ENCODE data around the gene PTTG1IP.

The PTTG1IP gene

DNA sequence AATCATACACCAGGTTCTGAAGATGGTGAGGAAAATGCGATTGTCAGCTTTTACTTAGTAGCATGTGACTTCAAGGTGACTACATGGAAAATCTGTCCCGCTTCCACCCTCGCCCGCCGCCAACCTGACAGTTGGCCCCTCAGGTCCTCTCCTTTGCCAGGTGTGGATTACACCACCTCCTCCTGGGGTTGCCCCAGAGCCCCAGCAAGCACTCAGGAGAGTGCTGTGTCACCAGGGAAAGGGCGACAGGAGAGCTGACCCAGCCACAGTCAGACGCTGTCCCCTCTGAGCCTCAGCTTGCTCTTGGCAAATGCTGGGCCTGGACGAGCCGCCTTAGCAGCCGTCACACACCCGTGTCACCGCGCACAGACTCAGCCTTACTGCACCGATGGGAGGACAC lies 17.9 kb downstream of the PTTG1IP start:
- Histone ChIP-seq H3K79me2 (ENCODE audit: control insufficient read depth, insufficient read depth, low read length, unreplicated experiment) (peaks cover 24% of the 10 kb centered on the region), H3K4me1 (ENCODE audit: control insufficient read depth, insufficient read depth, low read length, unreplicated experiment) (no peaks in the 10 kb centered on the region), H3K27me3 (ENCODE audit: insufficient read depth, low read length) (no peaks in the 10 kb centered on the region), H2AFZ (ENCODE audit: low read length, unreplicated experiment) (no peak overlapping the region), H3K4me3 (ENCODE audit: low read depth, low read length) (no peak overlapping the region), H3K27ac (ENCODE audit: low read depth, low read length) (no peak overlapping the region), H3K36me3 (ENCODE audit: insufficient read depth, low read length) (peaks cover 21% of the 10 kb centered on the region)

DNA sequence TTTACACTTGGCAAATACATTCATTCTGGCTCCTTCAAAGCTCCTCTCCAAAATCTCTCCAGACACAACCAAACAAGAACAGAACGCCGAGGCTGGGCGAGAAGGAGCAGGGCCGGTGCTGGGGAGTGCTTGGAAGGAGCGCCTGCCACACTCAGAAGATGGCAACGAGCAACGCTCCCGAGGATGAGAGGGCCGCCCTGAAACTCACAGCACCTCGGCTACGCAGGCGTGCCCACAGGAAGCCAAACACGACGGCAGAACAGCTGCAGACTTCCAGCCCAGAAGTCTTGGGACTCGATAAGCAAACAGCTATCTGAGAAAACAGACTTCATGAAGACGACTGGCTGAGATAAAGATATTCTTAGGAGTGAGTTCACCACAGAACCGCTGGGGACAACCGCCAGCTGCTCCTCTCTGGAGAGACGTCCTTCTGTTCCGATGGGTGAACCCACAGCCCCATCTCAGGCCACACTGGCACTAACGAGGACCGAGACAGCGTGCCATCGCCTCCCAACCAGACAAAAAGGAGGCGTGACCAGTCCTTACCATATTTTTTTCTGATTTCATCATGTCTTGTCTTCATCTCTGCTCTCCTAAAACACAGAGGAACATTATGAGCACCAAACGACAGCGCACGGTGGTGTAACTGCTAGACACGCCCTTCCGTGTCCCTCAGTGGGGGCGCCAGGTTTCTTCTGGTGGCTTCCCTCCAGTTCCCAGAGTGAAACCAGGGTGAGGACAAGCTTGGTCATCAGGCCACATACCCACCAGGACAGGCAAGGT lies 18.6 kb downstream of the PTTG1IP start:
- Histone ChIP-seq H3K79me2 (ENCODE audit: control insufficient read depth, insufficient read depth, low read length, unreplicated experiment) (peaks cover 24% of the 10 kb centered on the region), H3K36me3 (ENCODE audit: insufficient read depth, low read length) (peaks cover 25% of the 10 kb centered on the region)

DNA sequence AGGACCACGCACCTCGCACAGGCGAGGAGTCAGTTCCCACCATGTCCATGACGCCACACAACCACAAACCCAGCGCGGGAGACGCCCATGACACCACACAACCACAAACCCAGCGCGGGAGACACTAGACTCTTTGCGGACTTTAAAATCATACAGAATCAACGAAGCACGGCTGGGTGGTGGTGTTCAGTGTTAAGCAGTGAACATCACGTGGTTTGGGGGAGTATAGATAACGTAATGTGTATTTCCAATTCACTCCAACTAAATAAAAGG lies 19.2 kb downstream of the PTTG1IP start:
- H3K27me3 ChIP-seq (ENCODE audit: insufficient read depth, low read length), result no peaks in the 10 kb centered on the region
- no peak overlapping the region for H2AFZ ChIP-seq (ENCODE audit: low read length, unreplicated experiment)
- no peaks in the 10 kb centered on the region for H3K4me1 ChIP-seq (ENCODE audit: control insufficient read depth, insufficient read depth, low read length, unreplicated experiment)
- H3K79me2 ChIP-seq (ENCODE audit: control insufficient read depth, insufficient read depth, low read length, unreplicated experiment), result peaks cover 20% of the 10 kb centered on the region
- H3K27ac ChIP-seq (ENCODE audit: low read depth, low read length), result no peak overlapping the region
- H3K36me3 ChIP-seq (ENCODE audit: insufficient read depth, low read length), result peaks cover 24% of the 10 kb centered on the region
- H3K4me3 ChIP-seq (ENCODE audit: low read depth, low read length), result no peak overlapping the region

More for the DNA sequence above, 18.6 kb downstream of the PTTG1IP start:
- Histone ChIP-seq H3K27me3 (ENCODE audit: insufficient read depth, low read length) (no peaks in the 10 kb centered on the region), H3K27ac (ENCODE audit: low read depth, low read length) (no peak overlapping the region), H2AFZ (ENCODE audit: low read length, unreplicated experiment) (no peak overlapping the region), H3K4me3 (ENCODE audit: low read depth, low read length) (no peak overlapping the region), H3K4me1 (ENCODE audit: control insufficient read depth, insufficient read depth, low read length, unreplicated experiment) (no peaks in the 10 kb centered on the region)

DNA sequence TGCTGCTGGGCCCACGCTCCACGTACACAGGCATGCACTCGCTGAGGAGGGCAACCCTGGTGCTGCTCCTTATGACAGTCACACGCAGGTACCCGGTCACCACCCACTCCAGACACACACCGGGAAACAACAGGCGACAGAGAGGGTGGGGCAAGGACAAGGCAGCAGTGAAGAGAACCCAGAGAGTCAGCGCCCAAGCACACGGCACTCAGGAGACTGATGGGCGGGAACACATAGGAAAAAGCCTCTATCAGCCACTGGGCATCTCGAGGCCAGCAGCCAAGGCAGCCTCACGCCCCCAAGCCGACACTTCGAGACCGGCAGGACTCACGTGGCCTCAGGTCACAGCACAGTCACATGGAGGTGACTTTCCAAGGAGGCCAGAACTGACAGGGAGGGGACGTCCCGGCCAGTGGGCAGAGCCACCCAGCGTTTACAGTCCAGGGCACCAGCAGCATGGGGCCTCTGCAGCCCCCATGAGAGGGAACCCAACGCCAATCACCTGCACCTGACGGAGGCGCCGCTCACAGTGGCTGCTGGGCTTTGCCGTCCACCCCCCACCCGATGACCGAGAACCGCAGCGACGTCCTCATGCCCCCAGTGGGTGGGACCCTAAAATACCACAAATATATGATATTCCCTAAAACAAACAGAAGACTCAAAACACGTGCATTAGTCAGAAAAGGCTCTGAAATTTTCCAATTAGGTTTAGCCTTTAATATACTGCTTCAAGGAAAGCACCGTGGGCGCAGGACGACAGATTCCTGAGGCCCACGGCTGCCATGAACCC lies 19.7 kb downstream of the PTTG1IP start:
- Histone ChIP-seq H3K27me3 (ENCODE audit: insufficient read depth, low read length) (no peaks in the 10 kb centered on the region), H3K27ac (ENCODE audit: low read depth, low read length) (no peak overlapping the region), H2AFZ (ENCODE audit: low read length, unreplicated experiment) (no peak overlapping the region), H3K4me1 (ENCODE audit: control insufficient read depth, insufficient read depth, low read length, unreplicated experiment) (no peaks in the 10 kb centered on the region), H3K36me3 (ENCODE audit: insufficient read depth, low read length) (peaks cover 19% of the 10 kb centered on the region), H3K4me3 (ENCODE audit: low read depth, low read length) (no peak overlapping the region), H3K79me2 (ENCODE audit: control insufficient read depth, insufficient read depth, low read length, unreplicated experiment) (peaks cover 19% of the 10 kb centered on the region)

DNA sequence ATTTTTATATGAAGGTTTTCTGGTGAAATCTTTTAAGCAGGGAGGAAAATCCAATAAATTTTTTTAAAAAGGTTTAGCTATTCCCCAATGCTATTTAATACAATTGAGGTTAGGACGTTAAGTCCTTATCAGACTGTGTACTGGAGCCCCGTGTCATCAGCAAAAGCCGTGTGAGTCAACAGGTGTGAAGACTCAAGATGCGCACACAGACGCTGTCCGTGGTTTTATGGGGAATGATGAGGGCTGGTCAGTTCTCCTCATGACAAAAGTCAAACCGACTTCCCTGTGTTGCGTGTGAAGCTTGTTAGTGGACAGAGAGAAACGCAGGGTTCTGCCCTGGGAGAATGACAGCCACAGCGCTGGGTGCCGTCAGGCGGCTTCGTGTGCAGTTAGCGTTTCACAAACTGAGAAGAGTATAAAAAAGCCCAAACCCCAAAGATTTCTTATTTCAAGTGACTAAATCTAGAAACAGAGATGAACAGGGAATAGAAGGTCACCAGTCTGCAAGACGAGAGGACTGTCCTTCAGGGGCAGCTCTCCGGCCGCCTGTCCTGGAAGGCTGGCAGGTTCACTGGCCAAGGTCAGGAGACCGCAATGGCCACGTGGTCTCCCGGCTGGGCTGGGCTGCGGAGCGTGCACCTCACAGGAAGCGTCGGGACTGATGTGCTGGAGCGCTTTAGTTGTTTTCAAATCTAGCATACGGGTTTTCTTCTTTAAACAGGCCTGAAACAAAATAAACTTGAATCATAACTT lies 22.4 kb downstream of the PTTG1IP start:
- H3K4me1 ChIP-seq (ENCODE audit: control insufficient read depth, insufficient read depth, low read length, unreplicated experiment), result peaks cover 10% of the 10 kb centered on the region
- peaks cover 12% of the 10 kb centered on the region for H3K79me2 ChIP-seq (ENCODE audit: control insufficient read depth, insufficient read depth, low read length, unreplicated experiment)
- no peaks in the 10 kb centered on the region for H3K27me3 ChIP-seq (ENCODE audit: insufficient read depth, low read length)
- H3K36me3 ChIP-seq (ENCODE audit: insufficient read depth, low read length), result peaks cover 18% of the 10 kb centered on the region; the same call in 1 of the 2 replicates
- no peak overlapping the region for H3K4me3 ChIP-seq (ENCODE audit: low read depth, low read length)
- no peak overlapping the region for H3K27ac ChIP-seq (ENCODE audit: low read depth, low read length)
- H2AFZ ChIP-seq (ENCODE audit: low read length, unreplicated experiment), result no peak overlapping the region

DNA sequence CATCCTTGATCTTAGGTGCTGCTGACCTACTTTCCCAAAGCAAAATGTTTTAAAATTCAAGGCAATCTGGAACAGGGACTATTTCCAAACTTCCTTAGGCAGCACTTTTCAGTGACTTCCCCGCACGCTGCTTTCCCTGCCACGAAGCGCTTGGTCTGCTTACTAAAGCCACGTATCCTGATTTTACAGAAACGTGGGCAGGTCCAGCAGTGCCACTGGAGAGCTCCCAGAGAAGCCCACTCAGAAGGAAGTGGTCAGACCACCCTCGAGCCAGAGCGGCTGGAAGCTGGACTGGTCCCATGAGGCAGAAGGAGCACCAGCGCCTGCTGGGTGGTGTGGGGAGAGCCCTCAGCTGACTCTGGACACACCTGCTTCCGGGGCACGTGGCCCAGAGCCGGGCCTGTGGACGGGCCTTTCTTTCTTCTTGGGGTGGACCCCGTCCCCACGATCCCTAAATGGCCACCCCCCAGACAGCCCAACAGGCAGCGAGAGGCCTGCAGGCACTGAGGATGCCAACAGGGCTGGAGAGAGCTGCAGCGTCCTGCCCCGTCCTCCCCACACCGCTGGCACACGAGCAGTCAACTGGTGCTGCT lies 23.2 kb downstream of the PTTG1IP start:
- H3K4me1 ChIP-seq (ENCODE audit: control insufficient read depth, insufficient read depth, low read length, unreplicated experiment), result peaks cover 16% of the 10 kb centered on the region
- no peak overlapping the region for H2AFZ ChIP-seq (ENCODE audit: low read length, unreplicated experiment)
- no peak overlapping the region for H3K4me3 ChIP-seq (ENCODE audit: low read depth, low read length)
- H3K36me3 ChIP-seq (ENCODE audit: insufficient read depth, low read length), result peaks cover 11% of the 10 kb centered on the region; the same call in 1 of the 2 replicates
- H3K79me2 ChIP-seq (ENCODE audit: control insufficient read depth, insufficient read depth, low read length, unreplicated experiment), result peaks cover 12% of the 10 kb centered on the region
- H3K27ac ChIP-seq (ENCODE audit: low read depth, low read length), result no peak overlapping the region
- no peaks in the 10 kb centered on the region for H3K27me3 ChIP-seq (ENCODE audit: insufficient read depth, low read length)

DNA sequence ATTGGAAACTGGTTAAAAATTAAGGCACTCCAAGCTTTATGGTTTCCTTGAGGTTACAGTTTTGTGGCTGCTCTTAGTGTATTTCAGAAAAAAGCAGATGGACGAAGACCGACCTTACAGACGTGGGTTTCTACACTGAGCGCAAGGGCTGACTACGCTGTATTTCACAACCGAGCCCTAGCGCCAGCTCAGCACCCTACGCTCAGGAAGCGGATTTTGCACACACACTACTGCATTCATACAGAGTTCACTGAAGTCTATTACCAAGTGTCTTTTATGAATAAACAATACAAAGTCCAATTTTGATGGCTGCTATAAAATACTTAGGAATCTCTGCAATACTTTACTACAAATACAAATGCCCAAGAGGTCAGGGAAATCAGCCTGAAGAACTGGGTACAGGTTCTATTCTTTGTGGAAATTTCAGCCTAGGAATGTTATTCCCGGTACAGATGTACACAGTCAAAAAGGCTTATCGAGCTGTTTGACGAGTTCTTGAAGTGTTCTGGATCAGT lies 23.8 kb downstream of the PTTG1IP start:
- Histone ChIP-seq H3K4me1 (ENCODE audit: control insufficient read depth, insufficient read depth, low read length, unreplicated experiment) (peaks cover 16% of the 10 kb centered on the region), H3K36me3 (ENCODE audit: insufficient read depth, low read length) (peaks cover 8% of the 10 kb centered on the region; the same call in 1 of the 2 replicates)

DNA sequence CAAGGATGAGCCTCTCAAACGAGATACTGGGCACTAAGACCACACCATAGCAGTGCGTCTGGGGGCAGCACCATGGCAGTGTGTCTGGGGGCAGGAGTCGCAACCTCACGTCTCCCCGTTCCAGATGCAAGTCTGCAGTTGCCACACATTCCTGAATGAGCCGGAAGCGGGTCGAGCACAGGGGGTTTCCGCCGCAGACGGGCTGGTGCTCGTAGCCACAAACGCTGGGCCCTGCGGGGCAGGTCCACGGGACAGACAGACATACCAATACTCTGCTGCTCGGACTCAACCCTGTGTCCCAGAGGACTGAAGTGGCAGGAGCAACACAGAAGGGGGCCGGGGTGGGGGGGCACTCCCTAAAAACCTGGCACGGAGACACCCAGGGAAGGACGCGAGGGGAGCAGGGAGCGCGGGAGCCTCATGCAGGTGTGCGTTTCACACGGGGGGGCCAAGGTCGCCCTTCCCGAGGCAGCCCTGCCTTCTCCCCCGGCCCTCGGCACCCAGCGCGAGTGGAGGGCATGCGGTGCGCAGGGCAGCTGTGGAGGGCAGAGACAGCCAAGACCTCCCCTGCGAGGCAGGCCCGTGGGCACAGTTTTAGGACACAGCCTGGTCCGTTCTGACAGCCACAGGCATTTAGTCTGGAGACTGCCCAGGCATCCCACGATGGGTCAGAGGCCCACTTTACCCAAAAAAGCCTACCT lies 24.5 kb downstream of the PTTG1IP start:
- no peaks in the 10 kb centered on the region for H3K27me3 ChIP-seq (ENCODE audit: insufficient read depth, low read length)
- H3K4me1 ChIP-seq (ENCODE audit: control insufficient read depth, insufficient read depth, low read length, unreplicated experiment), result peaks cover 16% of the 10 kb centered on the region
- H3K4me3 ChIP-seq (ENCODE audit: low read depth, low read length), result no peak overlapping the region
- H3K27ac ChIP-seq (ENCODE audit: low read depth, low read length), result no peak overlapping the region
- H2AFZ ChIP-seq (ENCODE audit: low read length, unreplicated experiment), result no peak overlapping the region
- peaks cover 8% of the 10 kb centered on the region; the same call in 1 of the 2 replicates for H3K36me3 ChIP-seq (ENCODE audit: insufficient read depth, low read length)
- peaks cover 4% of the 10 kb centered on the region for H3K79me2 ChIP-seq (ENCODE audit: control insufficient read depth, insufficient read depth, low read length, unreplicated experiment)

More for the DNA sequence above, 23.8 kb downstream of the PTTG1IP start:
- no peak overlapping the region for H2AFZ ChIP-seq (ENCODE audit: low read length, unreplicated experiment)
- no peak overlapping the region for H3K27ac ChIP-seq (ENCODE audit: low read depth, low read length)
- no peaks in the 10 kb centered on the region for H3K27me3 ChIP-seq (ENCODE audit: insufficient read depth, low read length)
- peaks cover 11% of the 10 kb centered on the region for H3K79me2 ChIP-seq (ENCODE audit: control insufficient read depth, insufficient read depth, low read length, unreplicated experiment)
- H3K4me3 ChIP-seq (ENCODE audit: low read depth, low read length), result no peak overlapping the region

DNA sequence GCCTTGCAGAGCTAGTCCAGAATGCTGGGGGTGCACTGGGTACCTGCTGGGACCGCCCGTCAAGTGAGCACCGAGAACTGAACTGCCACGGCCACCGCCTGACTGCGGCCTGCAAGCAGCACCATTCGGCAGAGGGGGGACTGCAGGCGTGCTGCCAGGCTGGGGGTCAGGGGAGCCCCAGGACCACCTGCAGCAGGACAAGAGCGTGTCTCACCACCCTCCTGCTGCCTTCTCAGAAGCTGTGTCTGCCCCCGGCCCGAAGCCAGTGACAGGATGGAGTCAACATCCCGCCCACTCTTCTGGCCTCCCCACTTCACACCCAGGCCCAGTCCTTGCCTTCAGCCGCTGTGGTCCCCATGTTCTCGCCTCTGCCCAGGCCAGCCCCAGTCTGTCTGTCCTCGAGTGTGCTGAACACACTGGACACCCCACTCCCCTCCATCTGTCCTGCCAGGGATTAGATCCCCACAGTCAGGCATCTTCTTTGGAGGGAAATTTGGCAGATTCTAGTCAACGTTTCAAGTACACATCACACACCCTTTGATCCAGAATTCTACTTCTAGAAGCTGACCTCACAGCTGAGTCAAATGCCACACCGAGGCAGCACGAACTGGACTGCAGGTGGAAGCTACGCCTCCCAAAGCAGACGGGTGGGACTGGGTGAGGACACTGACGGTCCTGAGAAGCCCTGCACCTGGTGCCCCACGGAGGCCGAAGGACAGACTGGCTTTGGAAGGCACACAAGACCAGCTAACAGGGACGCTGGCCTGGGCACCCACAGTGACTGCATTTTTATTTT lies 26.0 kb downstream of the PTTG1IP start:
- no peak overlapping the region for H3K27ac ChIP-seq (ENCODE audit: low read depth, low read length)
- H3K4me1 ChIP-seq (ENCODE audit: control insufficient read depth, insufficient read depth, low read length, unreplicated experiment), result peaks cover 16% of the 10 kb centered on the region
- H3K79me2 ChIP-seq (ENCODE audit: control insufficient read depth, insufficient read depth, low read length, unreplicated experiment), result no peaks in the 10 kb centered on the region
- no peaks in the 10 kb centered on the region for H3K27me3 ChIP-seq (ENCODE audit: insufficient read depth, low read length)
- peaks cover 8% of the 10 kb centered on the region; the same call in 1 of the 2 replicates for H3K36me3 ChIP-seq (ENCODE audit: insufficient read depth, low read length)
- no peak overlapping the region for H3K4me3 ChIP-seq (ENCODE audit: low read depth, low read length)
- H2AFZ ChIP-seq (ENCODE audit: low read length, unreplicated experiment), result no peak overlapping the region

Measured in ACC112 (cell line).